GM12878 (cell line): ENCODE measurements around the gene SPACDR. TPM values are rescaled to one million over a fixed set of nuclear protein-coding genes. Genes with fewer than 3 reads are reported as not detected.

Experiments
- ASH2L ChIP-seq: fragments of 300-600, 200-600 bp; sonication (generic); IDR thresholded peaks from 2 replicates; pipeline ENCODE4 v1.6.1; 2017; ENCODE audit warnings: low read depth, mild to moderate bottlenecking, borderline replicate concordance
- CBX5 ChIP-seq: sonication (generic); IDR thresholded peaks from 2 replicates; pipeline ENCODE4 v1.6.1; 2016; ENCODE audit warnings: low read depth, moderate library complexity, mild to moderate bottlenecking, inconsistent platforms
- CREB1 ChIP-seq: IDR thresholded peaks from 2 replicates; pipeline ENCODE4 v1.6.1; 2012; ENCODE audit warnings: low read depth, mild to moderate bottlenecking, inconsistent platforms
- EED ChIP-seq: sonication (generic); IDR thresholded peaks from 2 replicates; pipeline ENCODE4 v1.6.1; 2016; ENCODE audit warnings: antibody characterized with exemption, low read depth
- HDAC6 ChIP-seq: fragments of 200-600 bp; sonication (generic); IDR thresholded peaks from one replicate; pipeline ENCODE4 v1.8.0; 2017; ENCODE audit warnings: antibody characterized with exemption; ENCODE audit not compliant: unreplicated experiment
- HDGF ChIP-seq: fragments of 450-650 bp; IDR thresholded peaks from 2 replicates; pipeline ENCODE4 v1.6.1; 2016; ENCODE audit warnings: antibody characterized with exemption
- IKZF1 ChIP-seq: fragments of 450-650 bp; conservative IDR thresholded peaks from 2 replicates; pipeline ENCODE4 v1.6.1; 2017; ENCODE audit warnings: antibody characterized with exemption, mild to moderate bottlenecking
- MEF2A ChIP-seq: IDR thresholded peaks from 2 replicates; pipeline ENCODE4 v1.6.1; 2011; ENCODE audit warnings: low read depth, mild to moderate bottlenecking, low read length, moderate library complexity; ENCODE audit not compliant: insufficient read depth
- NBN ChIP-seq: fragments of 450-650 bp; IDR thresholded peaks from 2 replicates; pipeline ENCODE4 v1.6.1; 2016
- NKRF ChIP-seq: fragments of 450-650 bp; conservative IDR thresholded peaks from 2 replicates; pipeline ENCODE4 v1.6.1; 2017; ENCODE audit warnings: mild to moderate bottlenecking, moderate library complexity
- PML ChIP-seq: IDR thresholded peaks from 2 replicates; pipeline ENCODE4 v1.6.1; 2012; ENCODE audit warnings: low read length, inconsistent platforms
- POLR2AphosphoS2 ChIP-seq: IDR thresholded peaks from 2 replicates; pipeline ENCODE4 v1.6.1; 2011; ENCODE audit warnings: low read depth, mild to moderate bottlenecking, low read length, improper control_type of control experiment, moderate library complexity
- POLR2AphosphoS5 ChIP-seq: IDR thresholded peaks from 2 replicates; pipeline ENCODE4 v1.6.1; 2011; ENCODE audit warnings: mild to moderate bottlenecking, low read length, inconsistent platforms
- RAD21 ChIP-seq: IDR thresholded peaks from 2 replicates; pipeline ENCODE4 v1.6.1; 2011; ENCODE audit warnings: mild to moderate bottlenecking, low read depth, low read length, moderate library complexity; ENCODE audit not compliant: insufficient read depth
- REST ChIP-seq: IDR thresholded peaks from 2 replicates; pipeline ENCODE4 v1.6.1; 2012; ENCODE audit warnings: mild to moderate bottlenecking, low read depth, low read length
- SKIL ChIP-seq: fragments of 450-650 bp; IDR thresholded peaks from 2 replicates; pipeline ENCODE4 v1.6.1; 2017; ENCODE audit warnings: mild to moderate bottlenecking, low read depth, inconsistent platforms; ENCODE audit not compliant: poor library complexity, severe bottlenecking
- SP1 ChIP-seq: IDR thresholded peaks from one replicate; pipeline ENCODE4 v1.6.1; 2011; ENCODE audit warnings: low read depth, low read length
- SREBF2 ChIP-seq: IDR thresholded peaks from 2 replicates; pipeline ENCODE4 v1.6.1; 2012; ENCODE audit warnings: mild to moderate bottlenecking, low read length
- SRF ChIP-seq, 2 experiments: IDR thresholded peaks; 2 replicates each; pipeline ENCODE4 v1.6.1; 2011; ENCODE audit warnings: low read depth in 2 of 2, low read length in 2 of 2, mild to moderate bottlenecking in 1 of 2, moderate library complexity in 1 of 2
- TCF12 ChIP-seq: IDR thresholded peaks from 2 replicates; pipeline ENCODE4 v1.6.1; 2011; ENCODE audit warnings: low read depth, mild to moderate bottlenecking, low read length
- ZBTB33 ChIP-seq: fragments of 450-650 bp; IDR thresholded peaks from 2 replicates; pipeline ENCODE4 v1.6.1; 2017; ENCODE audit warnings: mild to moderate bottlenecking
- ZSCAN29 ChIP-seq: fragments of 450-650 bp; IDR thresholded peaks from 2 replicates; pipeline ENCODE4 v1.6.1; 2017; ENCODE audit warnings: mild to moderate bottlenecking, moderate library complexity
- polyA plus RNA-seq, 11 experiments: library from polyadenylated mRNA; depleted of rRNA in 4 of 11; unstranded in 6 of 11; stranded (reverse) in 5 of 11; fragments of >200 nt; fragmentation: Nextera tagmentation in 4 of 11; fragmentation: Illumina TruSeq in 1 of 11; extraction: Ambion mirVana in 4 of 11; extraction: Trizol in 1 of 11; gene quantifications; 1 replicate in 1 of 11; 2 replicates in 10 of 11; pipeline versions ENCODE4 v1.2.1 to v1.2.3, GENCODE V29; 2011 to 2016; ENCODE audit warnings: inconsistent platforms in 2 of 11, missing spikeins in 2 of 11, low read depth in 1 of 11
- total RNA-seq, 4 experiments: library from RNA; depleted of rRNA in 3 of 4; stranded (reverse); fragments of >200 nt in 3 of 4; fragmentation: Illumina TruSeq in 1 of 4; extraction: Trizol in 1 of 4; gene quantifications; 2 replicates each; pipeline versions ENCODE4 v1.2.1 to v1.2.3, GENCODE V29; 2013 to 2021

SPACDR gene
- total and polyA plus RNA-seq, 10 of the 15 experiments (the other 5 are each of a cell fraction or from before 2014, with no cell fraction given) = 0.18 to 1.5 (median 0.63) TPM

- TF ChIP-seq EED (peak; percentile 52; the same call in 1 of the 2 replicates), CREB1 (peak; percentile 54; the same call in 1 of the 2 replicates), SREBF2 (no peak), HDGF (peak; percentile 100), CBX5 (peak; percentile 45; the same call in 1 of the 2 replicates), IKZF1 (peak; percentile 87), SKIL (peak; percentile 65), ASH2L (no peak), NBN (peak; percentile 98), NKRF (peak; percentile 53; the same call in 1 of the 2 replicates), TCF12 (peak; percentile 60; the same call in 1 of the 2 replicates), ZSCAN29 (no peak), SRF (IDR thresholded peaks at IDR 0.05; ENCODE audit: low read depth in 2 of 2, low read length in 2 of 2) (0 out of 4 replicates have a peak, but pooled peaks of 1 of the 2 experiments have one; percentile 24), RAD21 (no peak), POLR2AphosphoS2 (peak; percentile 86; the same call in 1 of the 2 replicates), HDAC6 (no peak), ZBTB33 (no peak), SP1 (peak; percentile 66), REST (no peak), POLR2AphosphoS5 (peak; percentile 88), PML (peak; percentile 60; the same call in 1 of the 2 replicates), MEF2A (0 out of 2 replicates have a peak, but pooled peaks have one; percentile 24)
Observed at GRCh38 chr7:100478958-100479660, 15.0 kb upstream of the SPACDR start, which contains the start of gene TSC22D4 (continued).
